Trophoblast cell (in vitro differentiated cells and primary cell): ENCODE data around the gene ATP1A1.

Experiments used
- DNase-seq, 2 donors: peaks; one replicate each; pipeline ENCODE4 v3.0.0-alpha.2; 2016
- H2AFZ ChIP-seq: 2 replicates; pipeline ENCODE4 v1.6.1; 2013; ENCODE audit warnings: low read length, moderate library complexity, mild to moderate bottlenecking; ENCODE audit not compliant: insufficient read depth, poor library complexity
- H2AK5ac ChIP-seq: 2 replicates; pipeline ENCODE4 v1.6.1; 2013; ENCODE audit warnings: mild to moderate bottlenecking, low read length
- H2BK120ac ChIP-seq: 2 replicates; pipeline ENCODE4 v1.6.1; 2013; ENCODE audit warnings: low read length, mild to moderate bottlenecking, moderate library complexity; ENCODE audit not compliant: insufficient read depth, poor library complexity
- H2BK12ac ChIP-seq: 2 replicates; pipeline ENCODE4 v1.6.1; 2013; ENCODE audit warnings: mild to moderate bottlenecking, low read length, moderate library complexity
- H2BK5ac ChIP-seq: 2 replicates; pipeline ENCODE4 v1.6.1; 2013; ENCODE audit warnings: low read length, low read depth, moderate library complexity, mild to moderate bottlenecking; ENCODE audit not compliant: poor library complexity
- H3K14ac ChIP-seq: 2 replicates; pipeline ENCODE4 v1.6.1; 2013; ENCODE audit warnings: mild to moderate bottlenecking, low read length
- H3K18ac ChIP-seq: 2 replicates; pipeline ENCODE4 v1.6.1; 2013; ENCODE audit warnings: mild to moderate bottlenecking, low read length
- H3K23ac ChIP-seq: 2 replicates; pipeline ENCODE4 v1.6.1; 2013; ENCODE audit warnings: low read length
- H3K27ac ChIP-seq: 2 replicates; pipeline ENCODE4 v1.5.1; 2013; ENCODE audit warnings: low read depth, mild to moderate bottlenecking, inconsistent platforms, low read length, moderate library complexity
- H3K27me3 ChIP-seq: 2 replicates; pipeline ENCODE4 v1.6.1; 2013; ENCODE audit warnings: inconsistent platforms, mild to moderate bottlenecking, low read length, moderate library complexity; ENCODE audit not compliant: insufficient read depth
- H3K36me3 ChIP-seq, 2 experiments: 1 replicate in 1 of 2; 2 replicates in 1 of 2; pipeline ENCODE4 v1.6.1; 2013; ENCODE audit warnings: low read length in 2 of 2, mild to moderate bottlenecking in 2 of 2, moderate library complexity in 1 of 2; ENCODE audit not compliant: insufficient read depth in 2 of 2, control insufficient read depth in 1 of 2
- H3K4ac ChIP-seq: 2 replicates; pipeline ENCODE4 v1.6.1; 2013; ENCODE audit warnings: low read depth, mild to moderate bottlenecking, low read length, moderate library complexity
- H3K4me1 ChIP-seq, 2 experiments: 1 replicate in 1 of 2; 2 replicates in 1 of 2; pipeline ENCODE4 v1.6.1; 2013; ENCODE audit warnings: low read length in 2 of 2, mild to moderate bottlenecking in 2 of 2, moderate library complexity in 1 of 2; ENCODE audit not compliant: insufficient read depth in 2 of 2, control insufficient read depth in 1 of 2
- H3K4me2 ChIP-seq: 2 replicates; pipeline ENCODE4 v1.6.1; 2013; ENCODE audit warnings: inconsistent platforms, mild to moderate bottlenecking, low read length, moderate library complexity
- H3K4me3 ChIP-seq: 2 replicates; pipeline ENCODE4 v1.5.1; 2013; ENCODE audit warnings: mild to moderate bottlenecking, low read depth, low read length, inconsistent platforms
- H3K79me1 ChIP-seq: one replicate; pipeline ENCODE4 v1.6.1; 2013; ENCODE audit warnings: low read length
- H3K79me2 ChIP-seq: 2 replicates; pipeline ENCODE4 v1.6.1; 2013; ENCODE audit warnings: low read length, mild to moderate bottlenecking; ENCODE audit not compliant: control insufficient read depth, insufficient read depth, poor library complexity
- H3K9ac ChIP-seq: 2 replicates; pipeline ENCODE4 v1.6.1; 2013; ENCODE audit warnings: mild to moderate bottlenecking, low read length
- H3K9me3 ChIP-seq: 2 replicates; pipeline ENCODE4 v1.6.1; 2013; ENCODE audit warnings: low read depth, mild to moderate bottlenecking, control low read depth, inconsistent platforms, low read length; ENCODE audit not compliant: insufficient read depth
- H4K12ac ChIP-seq: 2 replicates; pipeline ENCODE4 v1.6.1; 2013; ENCODE audit warnings: low read depth, mild to moderate bottlenecking, low read length, moderate library complexity
- H4K8ac ChIP-seq: 2 replicates; pipeline ENCODE4 v1.6.1; 2013; ENCODE audit warnings: low read depth, mild to moderate bottlenecking, low read length, moderate library complexity
- H4K91ac ChIP-seq: one replicate; pipeline ENCODE4 v1.6.1; 2013; ENCODE audit warnings: low read depth, mild to moderate bottlenecking, low read length, moderate library complexity
- WGBS: extraction: QIAGEN DNeasy Blood & Tissue Kit; methylation state at CpG from one replicate; pipeline ENCODE4 v1.1.7; 2013; ENCODE audit warnings: missing lambda C conversion rate; ENCODE audit not compliant: insufficient read length, insufficient coverage; ENCODE audit errors: extremely low coverage; 5-methylcytosine and 5-hydroxymethylcytosine counted together

The ATP1A1 gene

GRCh38 chr1:116359871-116360270 lies 13.2 kb upstream of the ATP1A1 start:
- no peak overlapping the region for H3K18ac ChIP-seq
- no peaks in the 10 kb centered on the region for H3K36me3 ChIP-seq
- H4K8ac ChIP-seq = no peak overlapping the region
- H3K9me3 ChIP-seq = peaks cover 1% of the 10 kb centered on the region
- H3K23ac ChIP-seq = no peak overlapping the region
- no peak overlapping the region for H2BK120ac ChIP-seq
- no peak overlapping the region for H2BK5ac ChIP-seq
- WGBS = no CpG with 5 or more reads among the region's 1 CpG
- DNase-seq = no peak
- no peaks in the 10 kb centered on the region for H3K79me1 ChIP-seq
- H3K4me1 ChIP-seq = no peaks in the 10 kb centered on the region
- H3K4ac ChIP-seq = no peak overlapping the region
- no peaks in the 10 kb centered on the region for H3K79me2 ChIP-seq
- H3K9ac ChIP-seq = no peak overlapping the region
- H2AK5ac ChIP-seq = no peak overlapping the region
- H4K91ac ChIP-seq = no peak overlapping the region
- H3K27me3 ChIP-seq = no peaks in the 10 kb centered on the region
- no peak overlapping the region for H2BK12ac ChIP-seq
- no peak overlapping the region for H3K4me2 ChIP-seq
- no peak overlapping the region for H3K14ac ChIP-seq
- no peak overlapping the region for H4K12ac ChIP-seq
- no peak overlapping the region for H3K27ac ChIP-seq
- H3K4me3 ChIP-seq = no peak overlapping the region
- no peak overlapping the region for H2AFZ ChIP-seq

- no peak overlapping the region for H3K18ac ChIP-seq
- no peak overlapping the region for H3K23ac ChIP-seq
- no peak overlapping the region for H3K14ac ChIP-seq
- no peaks in the 10 kb centered on the region for H3K36me3 ChIP-seq
- H3K4ac ChIP-seq = no peak overlapping the region
- H2BK120ac ChIP-seq = no peak overlapping the region
- peak in 1 of 2 donors; percentile 30 for DNase-seq
- no peak overlapping the region for H4K8ac ChIP-seq
- H3K79me2 ChIP-seq = no peaks in the 10 kb centered on the region
- no peaks in the 10 kb centered on the region for H3K79me1 ChIP-seq
- H2BK5ac ChIP-seq = no peak overlapping the region
- H3K9ac ChIP-seq = no peak overlapping the region
- no peaks in the 10 kb centered on the region for H3K27me3 ChIP-seq
- H2AK5ac ChIP-seq = no peak overlapping the region
- H3K9me3 ChIP-seq = peaks cover 1% of the 10 kb centered on the region
- H3K27ac ChIP-seq = no peak overlapping the region
- no peak overlapping the region for H2AFZ ChIP-seq
- H3K4me2 ChIP-seq = no peak overlapping the region
- no peak overlapping the region for H4K91ac ChIP-seq
- WGBS = no CpG with 5 or more reads among the region's 2 CpGs
- H3K4me1 ChIP-seq = no peaks in the 10 kb centered on the region
- H2BK12ac ChIP-seq = no peak overlapping the region
- H3K4me3 ChIP-seq = no peak overlapping the region
- no peak overlapping the region for H4K12ac ChIP-seq
Measured at GRCh38 chr1:116360429-116361173, 12.4 kb upstream of the ATP1A1 start.

DNA sequence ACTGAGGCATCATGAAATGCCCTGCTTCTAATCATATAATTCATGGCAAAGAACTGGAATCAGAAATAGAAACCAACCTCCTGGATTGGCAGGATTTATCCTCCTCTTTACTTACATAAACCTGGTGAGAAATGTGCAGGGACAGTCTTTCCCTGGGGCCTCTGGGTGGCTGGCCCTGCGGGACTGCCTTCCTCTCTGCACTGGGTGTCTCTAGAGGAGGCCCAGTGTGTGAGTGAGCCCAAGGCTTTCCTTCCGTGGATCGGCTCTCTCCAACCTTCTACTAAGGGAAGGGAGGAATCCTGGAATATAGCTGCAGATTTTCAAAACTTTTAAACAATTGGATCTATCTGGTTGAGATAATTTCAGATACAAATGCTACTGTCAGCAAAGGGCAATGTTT lies 11.4 kb upstream of the ATP1A1 start:
- Histone ChIP-seq H3K27me3 (no peaks in the 10 kb centered on the region), H4K8ac (no peak overlapping the region), H3K9me3 (peaks cover 1% of the 10 kb centered on the region), H4K91ac (no peak overlapping the region), H3K14ac (no peak overlapping the region), H4K12ac (no peak overlapping the region), H3K9ac (no peak overlapping the region), H3K4ac (no peak overlapping the region), H2BK5ac (no peak overlapping the region), H3K4me3 (no peak overlapping the region), H3K79me2 (no peaks in the 10 kb centered on the region), H2AFZ (no peak overlapping the region), H3K4me2 (no peak overlapping the region), H2BK12ac (no peak overlapping the region), H3K27ac (no peak overlapping the region), H2BK120ac (no peak overlapping the region), H3K18ac (no peak overlapping the region), H3K23ac (no peak overlapping the region), H3K36me3 (no peaks in the 10 kb centered on the region), H3K4me1 (peaks cover 0 to 3% of the 10 kb centered on the region in 2 experiments), H3K79me1 (no peaks in the 10 kb centered on the region), H2AK5ac (no peak overlapping the region)
- DNase-seq = no peak
- WGBS = no CpG with 5 or more reads among the region's 3 CpGs

DNA sequence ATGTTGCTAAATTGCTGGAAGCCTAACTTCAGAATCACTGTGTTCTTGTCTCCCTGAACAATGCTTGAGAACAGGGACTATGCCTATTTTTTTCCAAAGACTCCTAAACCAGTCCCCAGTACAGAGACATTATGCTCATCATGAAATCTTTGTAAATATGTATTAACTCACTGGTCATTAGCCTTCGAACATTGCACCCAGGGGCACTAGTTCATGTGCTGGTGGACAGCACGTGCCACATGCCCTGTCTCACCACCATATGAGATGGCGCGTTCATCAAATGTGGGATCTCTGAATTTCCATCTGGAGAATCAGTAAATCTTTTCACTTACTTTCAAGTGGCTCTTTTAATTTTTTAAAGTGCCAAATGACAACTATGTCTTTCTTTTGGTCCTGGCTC lies 11.0 kb upstream of the ATP1A1 start:
- no peaks in the 10 kb centered on the region for H3K79me2 ChIP-seq
- H3K27ac ChIP-seq = no peak overlapping the region
- no peak overlapping the region for H2AFZ ChIP-seq
- H3K4me1 ChIP-seq = peaks cover 0 to 3% of the 10 kb centered on the region in 2 experiments
- peaks cover 1% of the 10 kb centered on the region for H3K9me3 ChIP-seq
- no peak overlapping the region for H3K4ac ChIP-seq
- H3K79me1 ChIP-seq = no peaks in the 10 kb centered on the region
- H3K36me3 ChIP-seq = no peaks in the 10 kb centered on the region
- H3K4me2 ChIP-seq = no peak overlapping the region
- WGBS = no CpG with 5 or more reads among the region's 4 CpGs
- H3K18ac ChIP-seq = no peak overlapping the region
- no peak overlapping the region for H3K14ac ChIP-seq
- no peak overlapping the region for H2BK12ac ChIP-seq
- no peak overlapping the region for H4K12ac ChIP-seq
- no peak overlapping the region for H2AK5ac ChIP-seq
- H2BK120ac ChIP-seq = no peak overlapping the region
- H3K9ac ChIP-seq = no peak overlapping the region
- H3K23ac ChIP-seq = no peak overlapping the region
- DNase-seq = no peak
- H4K91ac ChIP-seq = no peak overlapping the region
- H2BK5ac ChIP-seq = no peak overlapping the region
- no peak overlapping the region for H4K8ac ChIP-seq
- no peaks in the 10 kb centered on the region for H3K27me3 ChIP-seq
- no peak overlapping the region for H3K4me3 ChIP-seq
